ENCODE results near the gene UBAP1. TPM values are rescaled to one million over a fixed set of nuclear protein-coding genes. Genes with fewer than 3 reads are reported as not detected.

Gene UBAP1
- total and polyA plus RNA-seq, 4 donors, result 25.6 to 53.9 (median 42.8) TPM

DNA sequence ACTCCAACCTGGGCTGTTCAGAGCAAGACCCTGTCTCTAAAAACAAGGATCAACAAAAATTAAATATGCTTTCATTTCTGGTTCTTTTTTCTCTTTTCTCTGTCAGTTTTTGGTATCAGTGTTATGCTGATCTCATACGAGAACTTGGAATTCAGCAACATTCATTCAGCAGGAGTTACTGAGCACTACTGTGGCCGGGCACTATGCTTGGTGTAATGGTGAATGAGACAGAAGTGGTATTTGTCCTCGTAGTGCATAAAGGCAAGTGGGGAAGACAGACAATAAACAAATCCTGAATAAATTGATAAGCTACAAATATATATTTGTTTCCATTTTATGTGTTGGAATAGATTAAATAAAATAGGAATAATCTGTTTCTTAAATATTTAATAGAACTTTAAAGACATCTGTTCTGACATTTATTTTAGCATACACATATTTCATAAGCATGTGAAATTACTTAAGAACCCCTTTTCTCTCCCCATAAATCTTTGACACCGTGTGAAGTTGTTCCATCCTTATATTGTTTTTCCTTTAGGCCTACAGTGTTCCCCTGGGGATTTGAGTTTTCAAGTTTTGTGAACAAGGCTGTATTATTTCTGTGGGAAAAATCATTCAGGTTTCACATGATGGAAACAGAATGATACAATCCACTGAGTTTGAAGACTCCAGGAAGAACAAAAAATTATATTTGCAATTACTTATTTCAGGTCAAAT, 24.6 kb downstream of the UBAP1 start:
- Histone ChIP-seq H3K27ac (ENCODE audit: low read depth in 1 of 2, low read length in 1 of 2) (no peak overlapping the region), H3K9me3 (ENCODE audit: control insufficient read depth in 4 of 4, insufficient read depth in 3 of 4, low read length in 3 of 4) (no peaks in the 10 kb centered on the region), H3K4me1 (ENCODE audit: control insufficient read depth in 5 of 5, insufficient read depth in 5 of 5, low read length in 5 of 5) (peaks cover 0 to 9% (median 0%) of the 10 kb centered on the region in 5 donors), H3K9ac (ENCODE audit: insufficient read depth in 1 of 2, low read length in 2 of 2) (peak overlapping the region in 1 of 2 donors; percentile 13), H3K36me3 (ENCODE audit: control insufficient read depth in 4 of 4, insufficient read depth in 4 of 4, low read length in 4 of 4) (peaks cover 2 to 7% (median 3%) of the 10 kb centered on the region in 4 donors), H3K27me3 (ENCODE audit: control insufficient read depth in 3 of 3, insufficient read depth in 3 of 3, low read length in 2 of 3) (no peaks in the 10 kb centered on the region), H3K4me3 (no peak overlapping the region)
- WGBS, 2 donors, result 61 to 68% methylated on average over 4 of the region's 4 CpGs
- TF ChIP-seq, protein P1, sequence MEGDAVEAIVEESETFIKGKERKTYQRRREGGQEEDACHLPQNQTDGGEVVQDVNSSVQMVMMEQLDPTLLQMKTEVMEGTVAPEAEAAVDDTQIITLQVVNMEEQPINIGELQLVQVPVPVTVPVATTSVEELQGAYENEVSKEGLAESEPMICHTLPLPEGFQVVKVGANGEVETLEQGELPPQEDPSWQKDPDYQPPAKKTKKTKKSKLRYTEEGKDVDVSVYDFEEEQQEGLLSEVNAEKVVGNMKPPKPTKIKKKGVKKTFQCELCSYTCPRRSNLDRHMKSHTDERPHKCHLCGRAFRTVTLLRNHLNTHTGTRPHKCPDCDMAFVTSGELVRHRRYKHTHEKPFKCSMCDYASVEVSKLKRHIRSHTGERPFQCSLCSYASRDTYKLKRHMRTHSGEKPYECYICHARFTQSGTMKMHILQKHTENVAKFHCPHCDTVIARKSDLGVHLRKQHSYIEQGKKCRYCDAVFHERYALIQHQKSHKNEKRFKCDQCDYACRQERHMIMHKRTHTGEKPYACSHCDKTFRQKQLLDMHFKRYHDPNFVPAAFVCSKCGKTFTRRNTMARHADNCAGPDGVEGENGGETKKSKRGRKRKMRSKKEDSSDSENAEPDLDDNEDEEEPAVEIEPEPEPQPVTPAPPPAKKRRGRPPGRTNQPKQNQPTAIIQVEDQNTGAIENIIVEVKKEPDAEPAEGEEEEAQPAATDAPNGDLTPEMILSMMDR (IDR thresholded peaks at IDR 0.05; ENCODE audit: control extremely low read depth, extremely low read depth), result no peak
- DNase-seq (peak in 1 of 3 donors; percentile 24), ATAC-seq (ENCODE audit: insufficient read depth, low FRiP score) (no peak)

DNA sequence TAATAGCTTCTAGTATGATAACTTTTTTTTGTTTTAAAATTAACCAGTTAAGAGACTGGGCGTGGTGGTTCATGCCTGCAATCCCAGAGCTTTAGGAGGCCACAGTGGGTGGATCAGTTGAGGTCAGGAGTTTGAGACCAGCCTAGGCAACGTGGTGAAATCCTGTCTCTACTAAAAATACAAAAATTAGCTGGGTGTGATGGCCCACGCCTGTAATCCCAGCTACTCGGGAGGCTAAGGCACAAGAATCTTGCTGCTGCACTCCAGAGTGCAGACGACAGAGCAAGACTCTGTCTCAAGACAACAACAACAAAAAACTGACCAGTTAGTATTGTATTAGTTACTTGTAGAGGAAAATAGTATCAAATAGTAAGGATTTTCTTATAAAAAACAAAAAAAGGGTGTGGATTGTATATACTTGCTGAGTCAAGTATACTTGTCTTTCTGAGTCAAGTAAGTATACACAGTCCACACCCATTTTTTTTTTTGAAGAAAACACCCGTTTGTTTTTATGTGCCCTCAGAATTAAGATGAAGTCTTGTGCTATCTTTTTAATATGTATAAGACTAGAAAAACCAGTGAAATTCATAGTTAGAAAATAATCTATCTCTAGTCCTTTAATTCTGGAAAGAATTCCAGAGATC, 25.3 kb downstream of the UBAP1 start:
- H3K27me3 ChIP-seq (ENCODE audit: control insufficient read depth in 3 of 3, insufficient read depth in 3 of 3, low read length in 2 of 3), result no peaks in the 10 kb centered on the region
- no peak overlapping the region for H3K4me3 ChIP-seq
- no peaks in the 10 kb centered on the region for H3K9me3 ChIP-seq (ENCODE audit: control insufficient read depth in 4 of 4, insufficient read depth in 3 of 4, low read length in 3 of 4)
- H3K36me3 ChIP-seq (ENCODE audit: control insufficient read depth in 4 of 4, insufficient read depth in 4 of 4, low read length in 4 of 4), result peaks cover 2 to 7% (median 3%) of the 10 kb centered on the region in 4 donors
- TF ChIP-seq, protein P1 (IDR thresholded peaks at IDR 0.05; ENCODE audit: control extremely low read depth, extremely low read depth), result no peak
- H3K9ac ChIP-seq (ENCODE audit: insufficient read depth in 1 of 2, low read length in 2 of 2), result no peak overlapping the region
- no peak for DNase-seq
- no peak overlapping the region for H3K27ac ChIP-seq (ENCODE audit: low read depth in 1 of 2, low read length in 1 of 2)
- H3K4me1 ChIP-seq (ENCODE audit: control insufficient read depth in 5 of 5, insufficient read depth in 5 of 5, low read length in 5 of 5), result peaks cover 0 to 6% (median 0%) of the 10 kb centered on the region in 5 donors
- no peak for ATAC-seq (ENCODE audit: insufficient read depth, low FRiP score)
- 50 to 70% methylated on average over 6 of the region's 6 CpGs for WGBS, 2 donors

DNA sequence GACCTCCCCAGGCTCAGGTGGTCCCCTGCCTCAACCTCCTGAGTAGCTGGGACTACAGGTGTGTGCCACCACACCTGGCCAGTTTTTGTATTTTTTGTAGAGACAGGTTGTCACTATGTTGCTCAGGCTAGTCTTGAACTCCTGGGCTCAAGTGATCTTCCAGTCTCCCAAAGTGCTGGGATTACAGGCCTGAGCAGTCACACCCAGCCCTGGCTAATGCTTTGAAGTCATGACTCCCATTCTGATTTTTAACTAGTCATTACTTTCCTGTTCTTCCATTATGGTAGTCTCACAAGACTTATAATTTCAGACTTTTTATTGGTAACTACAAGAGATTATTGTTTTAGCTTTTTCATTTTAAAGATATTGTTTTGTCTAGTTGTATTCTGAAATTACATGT, 26.3 kb downstream of the UBAP1 start:
- ATAC-seq (ENCODE audit: insufficient read depth, low FRiP score) (no peak), DNase-seq (no peak)
- H3K36me3 ChIP-seq (ENCODE audit: control insufficient read depth in 4 of 4, insufficient read depth in 4 of 4, low read length in 4 of 4), result peaks cover 2 to 7% (median 3%) of the 10 kb centered on the region in 4 donors
- H3K9ac ChIP-seq (ENCODE audit: insufficient read depth in 1 of 2, low read length in 2 of 2), result no peak overlapping the region
- no peaks in the 10 kb centered on the region for H3K27me3 ChIP-seq (ENCODE audit: control insufficient read depth in 3 of 3, insufficient read depth in 3 of 3, low read length in 2 of 3)
- H3K4me3 ChIP-seq, result no peak overlapping the region
- TF ChIP-seq, protein P1 (IDR thresholded peaks at IDR 0.05; ENCODE audit: control extremely low read depth, extremely low read depth), result no peak
- peaks cover 0 to 6% (median 0%) of the 10 kb centered on the region in 5 donors for H3K4me1 ChIP-seq (ENCODE audit: control insufficient read depth in 5 of 5, insufficient read depth in 5 of 5, low read length in 5 of 5)
- H3K27ac ChIP-seq (ENCODE audit: low read depth in 1 of 2, low read length in 1 of 2), result no peak overlapping the region
- H3K9me3 ChIP-seq (ENCODE audit: control insufficient read depth in 4 of 4, insufficient read depth in 3 of 4, low read length in 3 of 4), result peaks cover 0 to under 1% (median 0%) of the 10 kb centered on the region in 4 donors

Measured in lung (tissue), 12 donors.